Caco-2 (cell line): Measurements from ENCODE around the gene POLR2C. TPM values are rescaled to one million over a fixed set of nuclear protein-coding genes. Genes with fewer than 3 reads are reported as not detected.
A peak's percentile ranks its signal among the peaks of the same experiment; 100 is the strongest.

ENCODE experiments used
- BruUV-seq: library from RNA; stranded (reverse); fragments of 400-500 nt; replicated peaks from 2 replicates; lab custom pipeline; 2021; lab: Mats Ljungman, UMichigan
- CTCF ChIA-PET: fragments of 300-600 bp; sonication (Branson Sonifier 250); formaldehyde crosslinking; loops from one replicate; lab custom pipeline; 2022; ENCODE audit warnings: antibody characterized with exemption; lab: Charles Lee
- POLR2A ChIA-PET: fragments of 300-600 bp; sonication (Branson Sonifier 250); formaldehyde crosslinking; loops from one replicate; lab custom pipeline; 2022; ENCODE audit warnings: antibody characterized with exemption; lab: Charles Lee
- DNase-seq, 2 experiments: peaks; one replicate each; pipeline versions ENCODE4 v3.0.0 to v3.0.0-alpha.2; 2020 to 2022
- H3K27me3 ChIP-seq: replicated peaks from 2 replicates; pipeline ENCODE4 v1.6.0; 2011; ENCODE audit warnings: low read length; ENCODE audit not compliant: control insufficient read depth, insufficient read depth
- H3K36me3 ChIP-seq: 2 replicates; pipeline ENCODE4 v1.5.1; 2011; ENCODE audit warnings: low read length; ENCODE audit not compliant: control insufficient read depth, insufficient read depth
- H3K4me1 ChIP-seq: fragments of 250-450 bp; sonication (Bioruptor Pico); 2 replicates; pipeline ENCODE4 v1.5.1; 2020; ENCODE audit warnings: mild to moderate bottlenecking
- H3K4me3 ChIP-seq: 2 replicates; pipeline ENCODE4 v1.5.1; 2011; ENCODE audit warnings: low read depth, mild to moderate bottlenecking, control low read depth, low read length
- H3K9me3 ChIP-seq: fragments of 250-450 bp; sonication (Bioruptor Pico); 2 replicates; pipeline ENCODE4 v1.5.1; 2020; ENCODE audit warnings: mild to moderate bottlenecking, moderate library complexity
- H3K27ac Mint-ChIP-seq: one replicate; pipeline ENCODE4 v1.8.0; 2022; ENCODE audit warnings: mixed read lengths; ENCODE audit not compliant: unreplicated experiment
- H3K27me3 Mint-ChIP-seq: one replicate; pipeline ENCODE4 v1.8.0; 2022; ENCODE audit warnings: mixed read lengths; ENCODE audit not compliant: insufficient read depth, unreplicated experiment
- H3K36me3 Mint-ChIP-seq: one replicate; pipeline ENCODE4 v1.8.0; 2022; ENCODE audit warnings: mild to moderate bottlenecking, mixed read lengths; ENCODE audit not compliant: insufficient read depth, unreplicated experiment
- H3K4me1 Mint-ChIP-seq: one replicate; pipeline ENCODE4 v1.8.0; 2022; ENCODE audit warnings: low read depth, mixed read lengths; ENCODE audit not compliant: unreplicated experiment
- H3K4me3 Mint-ChIP-seq: one replicate; pipeline ENCODE4 v1.8.0; 2022; ENCODE audit warnings: mild to moderate bottlenecking, moderate library complexity, mixed read lengths; ENCODE audit not compliant: unreplicated experiment
- H3K9me3 Mint-ChIP-seq: one replicate; pipeline ENCODE4 v1.8.0; 2022; ENCODE audit warnings: mixed read lengths; ENCODE audit not compliant: unreplicated experiment
- CTCF ChIP-seq, 2 experiments: fragments of 200-600 bp in 1 of 2; IDR thresholded peaks; 1 replicate in 1 of 2; 2 replicates in 1 of 2; pipeline versions ENCODE4 v1.5.1 to v1.8.0; 2011 to 2022; ENCODE audit warnings: antibody characterized with exemption in 1 of 2, control low read depth in 1 of 2, inconsistent platforms in 1 of 2, low read depth in 1 of 2, low read length in 1 of 2, mild to moderate bottlenecking in 1 of 2, moderate library complexity in 1 of 2; ENCODE audit not compliant: insufficient read depth in 1 of 2, severe bottlenecking in 1 of 2, unreplicated experiment in 1 of 2
- intact Hi-C: fragments of 100-400 bp; cut with micrococcal nuclease; formaldehyde crosslinking; loops from one replicate; pipeline ENCODE4 v1.10.0; 2022; ENCODE audit not compliant: unreplicated experiment
- total RNA-seq: library from RNA; stranded (reverse); gene quantifications from 2 replicates; pipeline ENCODE4 v1.2.3, GENCODE V29; 2022

The POLR2C gene
- total RNA-seq, 1 experiment from 2014 or later, result 100 TPM

GRCh38 chr16:57470711-57471110 is 8.2 kb downstream of the POLR2C start:
- Histone ChIP-seq H3K36me3 (peaks cover 27% of the 10 kb centered on the region), H3K4me3 (no peak overlapping the region), H3K27me3 (no peaks in the 10 kb centered on the region), H3K4me1 (peaks cover 19% of the 10 kb centered on the region), H3K9me3 (no peaks in the 10 kb centered on the region)
- intact Hi-C loops, result no loop called here
- no peak for TF ChIP-seq CTCF (IDR thresholded peaks at IDR 0.05; ENCODE audit: insufficient read depth in 1 of 2, low read depth in 1 of 2, low read length in 1 of 2, severe bottlenecking in 1 of 2, unreplicated experiment in 1 of 2)
- H3K36me3 Mint-ChIP-seq, result peaks cover 82% of the 10 kb centered on the region
- no peaks in the 10 kb centered on the region for H3K9me3 Mint-ChIP-seq
- no peak overlapping the region for H3K4me3 Mint-ChIP-seq
- H3K27me3 Mint-ChIP-seq, result no peaks in the 10 kb centered on the region
- H3K27ac Mint-ChIP-seq, result no peak overlapping the region
- peaks cover 7% of the 10 kb centered on the region for H3K4me1 Mint-ChIP-seq
- no peak for DNase-seq
- ChIA-PET CTCF (interaction anchor here (1.3 kb wide), 1 partner anchor 8 kb away, joined by 4 read pairs; the partner anchor contains the start of gene POLR2C), POLR2A (interaction anchor here (1.1 kb wide), 1 partner anchor 58 kb away, joined by 9 read pairs; no protein-coding TSS in a partner anchor)
- BruUV-seq, result no TSS peak

GRCh38 chr16:57471209-57471608 is 8.7 kb downstream of the POLR2C start:
- intact Hi-C loops, result no loop called here
- H3K36me3 Mint-ChIP-seq, result peaks cover 82% of the 10 kb centered on the region
- peaks cover 7% of the 10 kb centered on the region for H3K4me1 Mint-ChIP-seq
- H3K27me3 Mint-ChIP-seq, result no peaks in the 10 kb centered on the region
- Histone ChIP-seq H3K27me3 (no peaks in the 10 kb centered on the region), H3K9me3 (no peaks in the 10 kb centered on the region), H3K36me3 (peaks cover 27% of the 10 kb centered on the region), H3K4me1 (peaks cover 22% of the 10 kb centered on the region), H3K4me3 (no peak overlapping the region)
- ChIA-PET POLR2A (interaction anchor here (1.1 kb wide), 1 partner anchor 57 kb away, joined by 9 read pairs; no protein-coding TSS in a partner anchor), CTCF (interaction anchor here (1.3 kb wide), 1 partner anchor 9 kb away, joined by 4 read pairs; the partner anchor contains the start of gene POLR2C)
- no peak for DNase-seq
- H3K27ac Mint-ChIP-seq, result no peak overlapping the region
- no peak overlapping the region for H3K4me3 Mint-ChIP-seq
- H3K9me3 Mint-ChIP-seq, result no peaks in the 10 kb centered on the region
- no peak for TF ChIP-seq CTCF (IDR thresholded peaks at IDR 0.05; ENCODE audit: insufficient read depth in 1 of 2, low read depth in 1 of 2, low read length in 1 of 2, severe bottlenecking in 1 of 2, unreplicated experiment in 1 of 2)
- BruUV-seq, result TSS peak; percentile 21

- no peak for TF ChIP-seq CTCF (IDR thresholded peaks at IDR 0.05; ENCODE audit: insufficient read depth in 1 of 2, low read depth in 1 of 2, low read length in 1 of 2, severe bottlenecking in 1 of 2, unreplicated experiment in 1 of 2)
- Histone ChIP-seq H3K27me3 (no peaks in the 10 kb centered on the region), H3K4me3 (no peak overlapping the region), H3K36me3 (peaks cover 27% of the 10 kb centered on the region), H3K9me3 (no peaks in the 10 kb centered on the region), H3K4me1 (peaks cover 29% of the 10 kb centered on the region)
- H3K27me3 Mint-ChIP-seq, result no peaks in the 10 kb centered on the region
- H3K36me3 Mint-ChIP-seq, result peaks cover 80% of the 10 kb centered on the region
- H3K4me3 Mint-ChIP-seq, result peak overlapping the region; percentile 35
- POLR2A ChIA-PET, result interaction anchor here (1.1 kb wide), 1 partner anchor 56 kb away, joined by 9 read pairs; no protein-coding TSS in a partner anchor
- DNase-seq, result peak in 1 of 2 experiments; percentile 40
- CTCF ChIA-PET, result interaction anchor here (1.3 to 1.4 kb wide), 2 partner anchors 10 to 48 kb away, joined by 3 to 4 read pairs; partner anchors contain the start of gene POLR2C
- BruUV-seq, result TSS peak; percentile 32
- intact Hi-C loops, result no loop called here
- H3K27ac Mint-ChIP-seq, result peak overlapping the region; percentile 72
- peaks cover 7% of the 10 kb centered on the region for H3K4me1 Mint-ChIP-seq
- H3K9me3 Mint-ChIP-seq, result no peaks in the 10 kb centered on the region
Measured at GRCh38 chr16:57471852-57472664, 9.6 kb downstream of the POLR2C start.
